NCI-H2081 (cell line): ENCODE measurements around the gene ATG10.
"Not testable (repeated sequence)": the region's sequence is repeated elsewhere in the genome, so short reads cannot be mapped to it uniquely, and the experiment has no call there.

Source experiments
- DNase-seq, 2 experiments: peaks; one replicate each; lab custom pipeline; 2025; lab: John Stamatoyannopoulos, UW

The ATG10 gene

GRCh38 chr5:81982172-81982685, 10.4 kb downstream of the ATG10 start:
- not testable (repeated sequence) for DNase-seq

GRCh38 chr5:81983148-81983547, 11.3 kb downstream of the ATG10 start:
- not testable (repeated sequence) for DNase-seq

GRCh38 chr5:81983563-81983962, 11.7 kb downstream of the ATG10 start:
- DNase-seq, result not testable (repeated sequence)

- no peak for DNase-seq
Measured at GRCh38 chr5:81986126-81986525, 14.3 kb downstream of the ATG10 start.

- no peak for DNase-seq
Measured at GRCh38 chr5:81989204-81989603, 17.4 kb downstream of the ATG10 start.

GRCh38 chr5:81994679-81995078, 22.9 kb downstream of the ATG10 start:
- no peak for DNase-seq

- DNase-seq, result no peak
Measured at GRCh38 chr5:81995407-81995806, 23.6 kb downstream of the ATG10 start.

GRCh38 chr5:82004511-82004910, 32.7 kb downstream of the ATG10 start:
- DNase-seq, result no peak

GRCh38 chr5:82009869-82010268, 38.0 kb downstream of the ATG10 start:
- not testable (repeated sequence) for DNase-seq

- DNase-seq, result no peak
Measured at GRCh38 chr5:82010696-82011095, 38.9 kb downstream of the ATG10 start.

GRCh38 chr5:82011761-82012160, 39.9 kb downstream of the ATG10 start:
- DNase-seq, result no peak

- DNase-seq, result not testable (repeated sequence)
Measured at GRCh38 chr5:82014644-82015043, 42.8 kb downstream of the ATG10 start.

GRCh38 chr5:82018462-82018861, 46.6 kb downstream of the ATG10 start:
- peak in 1 of 2 experiments; percentile 50 for DNase-seq

- peak; percentile 63 to 81 for DNase-seq
Measured at GRCh38 chr5:82019342-82020138, 47.7 kb downstream of the ATG10 start.

GRCh38 chr5:82022499-82022898, 50.7 kb downstream of the ATG10 start:
- no peak for DNase-seq

- DNase-seq, result no peak
Measured at GRCh38 chr5:82023644-82024043, 51.8 kb downstream of the ATG10 start.

- DNase-seq, result no peak
Measured at GRCh38 chr5:82031220-82032119, 59.6 kb downstream of the ATG10 start.

- not testable (repeated sequence) for DNase-seq
Measured at GRCh38 chr5:82042894-82043293, 71.1 kb downstream of the ATG10 start.

- no peak for DNase-seq
Measured at GRCh38 chr5:82044010-82044409, 72.2 kb downstream of the ATG10 start.

GRCh38 chr5:82045554-82046275, 73.9 kb downstream of the ATG10 start:
- DNase-seq, result no peak

- no peak for DNase-seq
Measured at GRCh38 chr5:82046276-82046647, 74.4 kb downstream of the ATG10 start.

GRCh38 chr5:82050955-82051354, 79.1 kb downstream of the ATG10 start:
- no peak for DNase-seq
